Keratinocyte (primary cell): ENCODE results near the gene ARHGAP15. TPM values are rescaled to one million over a fixed set of nuclear protein-coding genes. Genes with fewer than 3 reads are reported as not detected.

ENCODE experiments used
- DNase-seq: peaks from one replicate; pipeline ENCODE4 v3.0.0-alpha.2; 2011; ENCODE audit warnings: low read depth, missing footprints, low spot score
- FAIRE-seq: peaks from 2 replicates; lab custom pipeline; 2011; peaks lifted over from hg19 to GRCh38; lab: Jason Lieb, UNC
- H2AFZ ChIP-seq: 2 replicates; pipeline ENCODE4 v1.6.0; 2012; ENCODE audit warnings: low read length, control low read depth, inconsistent platforms; ENCODE audit not compliant: control insufficient read depth
- H3K27ac ChIP-seq: 2 replicates; pipeline ENCODE4 v1.5.1; 2011; ENCODE audit warnings: low read length; ENCODE audit not compliant: control insufficient read depth, insufficient read depth
- H3K27me3 ChIP-seq: 3 replicates; pipeline ENCODE4 v1.6.0; 2011; ENCODE audit warnings: low read length; ENCODE audit not compliant: control insufficient read depth, insufficient read depth; ENCODE audit errors: extremely low read depth
- H3K36me3 ChIP-seq, 2 experiments: 2 replicates in 1 of 2; 3 replicates in 1 of 2; pipeline ENCODE4 v1.5.1; 2011; ENCODE audit warnings: low read length in 2 of 2, mild to moderate bottlenecking in 1 of 2; ENCODE audit not compliant: control insufficient read depth in 2 of 2, insufficient read depth in 2 of 2; ENCODE audit errors: extremely low read depth in 1 of 2
- H3K4me1 ChIP-seq: 3 replicates; pipeline ENCODE4 v1.5.1; 2011; ENCODE audit warnings: low read length; ENCODE audit not compliant: control insufficient read depth, insufficient read depth; ENCODE audit errors: extremely low read depth
- H3K4me2 ChIP-seq: 3 replicates; pipeline ENCODE4 v1.6.0; 2011; ENCODE audit warnings: low read depth, low read length; ENCODE audit not compliant: control insufficient read depth, insufficient read depth; ENCODE audit errors: extremely low read depth
- H3K4me3 ChIP-seq, 3 experiments: fragments of 200-600 bp in 1 of 3; sonication (generic) in 1 of 3; 2 replicates in 2 of 3; 3 replicates in 1 of 3; pipeline ENCODE4 v1.5.1; 2011 to 2016; ENCODE audit warnings: low read length in 3 of 3, mild to moderate bottlenecking in 3 of 3, control low read depth in 2 of 3, inconsistent platforms in 1 of 3, low read depth in 1 of 3, mixed read lengths in 1 of 3, mixed run types in 1 of 3, moderate library complexity in 1 of 3; ENCODE audit not compliant: control insufficient read depth in 2 of 3, insufficient read depth in 2 of 3; ENCODE audit errors: extremely low read depth in 1 of 3
- H3K79me2 ChIP-seq: 2 replicates; pipeline ENCODE4 v1.6.0; 2012; ENCODE audit warnings: low read length; ENCODE audit not compliant: control insufficient read depth, insufficient read depth
- H3K9ac ChIP-seq: 3 replicates; pipeline ENCODE4 v1.6.0; 2011; ENCODE audit warnings: low read length; ENCODE audit not compliant: control insufficient read depth, insufficient read depth; ENCODE audit errors: extremely low read depth
- H3K9me1 ChIP-seq: 3 replicates; pipeline ENCODE4 v1.6.0; 2011; ENCODE audit warnings: low read length; ENCODE audit not compliant: control insufficient read depth, insufficient read depth; ENCODE audit errors: extremely low read depth
- H3K9me3 ChIP-seq: 2 replicates; pipeline ENCODE4 v1.5.1; 2012; ENCODE audit warnings: low read depth, low read length; ENCODE audit not compliant: control insufficient read depth
- H4K20me1 ChIP-seq: 3 replicates; pipeline ENCODE4 v1.6.0; 2011; ENCODE audit warnings: low read length; ENCODE audit not compliant: control insufficient read depth, insufficient read depth; ENCODE audit errors: extremely low read depth
- EZH2 ChIP-seq: IDR thresholded peaks from one replicate; pipeline ENCODE4 v1.6.1; 2012; ENCODE audit warnings: inconsistent platforms, mild to moderate bottlenecking, low read length, moderate library complexity
- dilution Hi-C: fragments of 300-500 bp; cut with MboI; formaldehyde crosslinking; loops from one replicate; pipeline ENCODE4 v1.7.0; 2020; ENCODE audit warnings: low sequenced_read_pairs; ENCODE audit not compliant: extremely low pct_ligation_motif_present
- polyA plus RNA-seq, 5 experiments: library from polyadenylated mRNA; depleted of rRNA in 3 of 5; stranded (reverse) in 3 of 5; stranded (forward) in 1 of 5; unstranded in 1 of 5; fragments of >200 nt; gene quantifications; 1 replicate in 1 of 5; 2 replicates in 3 of 5; 3 replicates in 1 of 5; pipeline versions ENCODE4 v1.2.1 to v1.2.3, GENCODE V29; 2011 to 2012; ENCODE audit warnings: missing spikeins in 2 of 5, low read depth in 1 of 5, low replicate concordance in 1 of 5
- TF ChIP-seq, protein P1 (sequence below), 3 experiments: IDR thresholded peaks in 1 of 3; conservative IDR thresholded peaks in 1 of 3; optimal IDR thresholded peaks in 1 of 3; 2 replicates in 2 of 3; 3 replicates in 1 of 3; pipeline versions ENCODE3 to v1.5.1; 2011; ENCODE audit warnings: low read length in 3 of 3, mild to moderate bottlenecking in 3 of 3, moderate library complexity in 2 of 3, control low read depth in 1 of 3, inconsistent platforms in 1 of 3; ENCODE audit not compliant: insufficient read depth in 2 of 3; ENCODE audit errors: extremely low read depth in 1 of 3

Gene ARHGAP15
- polyA plus RNA-seq, 1 donor (not counting 4 experiments of a cell fraction or from before 2014, with no cell fraction given): not detected

DNA sequence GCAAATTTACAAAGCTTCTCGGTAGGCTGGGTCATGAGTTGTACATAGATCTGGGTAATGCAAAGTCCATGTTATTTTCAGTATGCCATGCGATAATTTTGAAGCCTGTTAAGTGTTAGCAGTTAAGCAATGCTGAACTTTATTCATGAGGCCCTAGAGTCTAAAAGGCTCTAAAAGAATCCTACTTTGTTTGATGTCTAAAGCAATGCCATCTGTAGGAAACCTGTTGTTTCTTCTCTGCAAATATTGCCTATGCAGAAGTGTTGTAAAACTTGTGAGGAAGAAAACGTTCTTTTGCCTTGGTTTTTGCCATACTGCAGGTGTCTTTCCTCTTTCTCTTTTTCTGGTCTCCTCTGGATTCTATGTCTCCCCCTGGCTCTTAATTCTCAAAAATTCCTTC is 9.1 kb downstream of the ARHGAP15 start:
- dilution Hi-C loops: no loop called here

DNA sequence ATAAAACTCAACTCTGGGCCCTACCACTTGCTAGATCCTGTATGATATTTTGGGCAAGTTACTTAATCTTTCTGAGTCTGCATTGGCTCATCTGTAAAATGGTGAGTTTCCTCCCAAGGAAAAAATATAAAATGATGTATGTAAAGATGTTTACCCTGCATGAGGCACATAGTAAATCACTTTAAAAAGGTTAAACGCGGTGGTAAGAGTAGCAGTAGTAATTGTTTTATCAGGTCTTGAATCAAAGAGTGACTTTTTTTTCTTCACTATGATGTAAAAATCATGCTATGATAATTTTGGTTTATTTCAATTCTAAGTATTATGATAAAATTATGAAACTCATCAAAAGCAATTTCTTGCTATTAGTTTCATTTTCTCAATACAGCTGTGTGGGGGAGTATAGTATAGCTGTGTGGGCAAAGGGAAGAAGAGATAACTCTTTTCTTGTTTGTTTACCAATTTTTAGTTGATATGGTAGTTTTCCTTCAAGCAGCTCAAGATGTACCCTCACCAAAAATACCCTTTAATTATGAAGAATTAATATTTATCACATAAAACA is 10.7 kb downstream of the ARHGAP15 start:
- no peaks in the 10 kb centered on the region for H4K20me1 ChIP-seq
- dilution Hi-C loops: no loop called here
- no peaks in the 10 kb centered on the region for H3K36me3 ChIP-seq

More for the DNA sequence above, 9.1 kb downstream of the ARHGAP15 start:
- no peak overlapping the region for H2AFZ ChIP-seq
- H3K27ac ChIP-seq: no peak overlapping the region
- no peaks in the 10 kb centered on the region for H3K27me3 ChIP-seq
- no peak overlapping the region for H3K9ac ChIP-seq
- no peaks in the 10 kb centered on the region for H3K4me1 ChIP-seq
- no peak overlapping the region for H3K4me2 ChIP-seq
- no peaks in the 10 kb centered on the region for H3K9me3 ChIP-seq
- H3K79me2 ChIP-seq: no peaks in the 10 kb centered on the region
- DNase-seq (no peak), FAIRE-seq (no peak)
- TF ChIP-seq, protein P1, sequence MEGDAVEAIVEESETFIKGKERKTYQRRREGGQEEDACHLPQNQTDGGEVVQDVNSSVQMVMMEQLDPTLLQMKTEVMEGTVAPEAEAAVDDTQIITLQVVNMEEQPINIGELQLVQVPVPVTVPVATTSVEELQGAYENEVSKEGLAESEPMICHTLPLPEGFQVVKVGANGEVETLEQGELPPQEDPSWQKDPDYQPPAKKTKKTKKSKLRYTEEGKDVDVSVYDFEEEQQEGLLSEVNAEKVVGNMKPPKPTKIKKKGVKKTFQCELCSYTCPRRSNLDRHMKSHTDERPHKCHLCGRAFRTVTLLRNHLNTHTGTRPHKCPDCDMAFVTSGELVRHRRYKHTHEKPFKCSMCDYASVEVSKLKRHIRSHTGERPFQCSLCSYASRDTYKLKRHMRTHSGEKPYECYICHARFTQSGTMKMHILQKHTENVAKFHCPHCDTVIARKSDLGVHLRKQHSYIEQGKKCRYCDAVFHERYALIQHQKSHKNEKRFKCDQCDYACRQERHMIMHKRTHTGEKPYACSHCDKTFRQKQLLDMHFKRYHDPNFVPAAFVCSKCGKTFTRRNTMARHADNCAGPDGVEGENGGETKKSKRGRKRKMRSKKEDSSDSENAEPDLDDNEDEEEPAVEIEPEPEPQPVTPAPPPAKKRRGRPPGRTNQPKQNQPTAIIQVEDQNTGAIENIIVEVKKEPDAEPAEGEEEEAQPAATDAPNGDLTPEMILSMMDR (optimal IDR thresholded peaks at IDR 0.05 in 1 of 3, IDR thresholded peaks at IDR 0.05 in 1 of 3, conservative IDR thresholded peaks at IDR 0.05 in 1 of 3; ENCODE audit: extremely low read depth in 1 of 3, insufficient read depth in 2 of 3, low read length in 3 of 3): no peak
- TF ChIP-seq EZH2: no peak
- no peak overlapping the region for H3K4me3 ChIP-seq
- H3K9me1 ChIP-seq: no peaks in the 10 kb centered on the region
- H3K36me3 ChIP-seq: no peaks in the 10 kb centered on the region
- no peaks in the 10 kb centered on the region for H4K20me1 ChIP-seq

More for the DNA sequence above, 10.7 kb downstream of the ARHGAP15 start:
- H3K27me3 ChIP-seq: no peaks in the 10 kb centered on the region
- no peak for DNase-seq
- no peaks in the 10 kb centered on the region for H3K9me1 ChIP-seq
- H3K4me3 ChIP-seq: no peak overlapping the region
- H3K4me2 ChIP-seq: no peak overlapping the region
- H3K27ac ChIP-seq: no peak overlapping the region
- TF ChIP-seq EZH2: no peak
- TF ChIP-seq, protein P1 (optimal IDR thresholded peaks at IDR 0.05 in 1 of 3, IDR thresholded peaks at IDR 0.05 in 1 of 3, conservative IDR thresholded peaks at IDR 0.05 in 1 of 3; ENCODE audit: extremely low read depth in 1 of 3, insufficient read depth in 2 of 3, low read length in 3 of 3): no peak
- H3K9ac ChIP-seq: no peak overlapping the region
- no peaks in the 10 kb centered on the region for H3K4me1 ChIP-seq
- FAIRE-seq: no peak
- H2AFZ ChIP-seq: no peak overlapping the region
- H3K79me2 ChIP-seq: no peaks in the 10 kb centered on the region
- no peaks in the 10 kb centered on the region for H3K9me3 ChIP-seq
